H1 (cell line): ENCODE results near the gene PRSS38. TPM values are rescaled to one million over a fixed set of nuclear protein-coding genes. Genes with fewer than 3 reads are reported as not detected.

Experiments
- CTCF ChIA-PET: fragments of 300-600 bp; sonication (Branson Sonifier 250); formaldehyde crosslinking; loops from one replicate; lab custom pipeline; 2021; ENCODE audit not compliant: partially characterized antibody; lab: Charles Lee
- POLR2A ChIA-PET: fragments of 300-600 bp; sonication (Branson Sonifier 250); formaldehyde crosslinking; loops from one replicate; lab custom pipeline; 2021; ENCODE audit warnings: inconsistent platforms; ENCODE audit not compliant: partially characterized antibody; lab: Charles Lee
- DNase-seq, 2 experiments: peaks; one replicate each; pipeline versions ENCODE4 v3.0.0 to v3.0.0-alpha.2; 2010 to 2022; ENCODE audit warnings: low spot score in 2 of 2, low read depth in 1 of 2, mixed read lengths in 1 of 2
- FAIRE-seq: peaks from 2 replicates; lab custom pipeline; 2011; peaks lifted over from hg19 to GRCh38; lab: Jason Lieb, UNC
- H2AFZ ChIP-seq: 2 replicates; pipeline ENCODE4 v1.8.1; 2012; ENCODE audit warnings: low read length, inconsistent platforms
- H2AK5ac ChIP-seq: 2 replicates; pipeline ENCODE4 v1.6.1; 2013; ENCODE audit warnings: low read depth, low read length
- H2BK120ac ChIP-seq: replicated peaks from 2 replicates; pipeline ENCODE3; 2013; ENCODE audit warnings: low read depth, low read length, inconsistent platforms
- H2BK12ac ChIP-seq: 2 replicates; pipeline ENCODE4 v1.6.1; 2013; ENCODE audit warnings: low read depth, low read length
- H2BK15ac ChIP-seq: 2 replicates; pipeline ENCODE4 v1.6.1; 2013; ENCODE audit warnings: low read length
- H2BK20ac ChIP-seq: 2 replicates; pipeline ENCODE4 v1.6.1; 2013; ENCODE audit warnings: low read length
- H2BK5ac ChIP-seq: 2 replicates; pipeline ENCODE4 v1.6.1; 2013; ENCODE audit warnings: low read depth, low read length
- H3K14ac ChIP-seq: 2 replicates; pipeline ENCODE4 v1.6.1; 2013; ENCODE audit warnings: inconsistent platforms; ENCODE audit not compliant: insufficient read length
- H3K18ac ChIP-seq: 2 replicates; pipeline ENCODE4 v1.6.1; 2013; ENCODE audit warnings: low read length; ENCODE audit errors: extremely low read depth
- H3K23ac ChIP-seq: 2 replicates; pipeline ENCODE4 v1.6.1; 2013; ENCODE audit warnings: inconsistent platforms; ENCODE audit not compliant: insufficient read length
- H3K23me2 ChIP-seq: 2 replicates; pipeline ENCODE4 v1.6.1; 2013; ENCODE audit warnings: low read depth, low read length
- H3K27ac ChIP-seq: 2 replicates; pipeline ENCODE4 v1.6.1; 2011; ENCODE audit warnings: low read depth, low read length, inconsistent platforms
- H3K27me3 ChIP-seq, 4 experiments: replicated peaks in 1 of 4; 1 replicate in 1 of 4; 2 replicates in 3 of 4; pipeline versions ENCODE4 v1.6.1 to v1.8.1; 2011 to 2013; ENCODE audit warnings: low read length in 3 of 4, mild to moderate bottlenecking in 3 of 4, inconsistent platforms in 2 of 4, mixed read lengths in 2 of 4, moderate library complexity in 1 of 4; ENCODE audit not compliant: control insufficient read depth in 3 of 4, insufficient read depth in 3 of 4; ENCODE audit errors: extremely low read depth in 1 of 4
- H3K36me3 ChIP-seq, 4 experiments: 2 replicates each; pipeline versions ENCODE4 v1.6.1 to v1.8.1; 2011 to 2013; ENCODE audit warnings: mild to moderate bottlenecking in 4 of 4, low read length in 3 of 4, moderate library complexity in 2 of 4, control low read depth in 1 of 4, inconsistent platforms in 1 of 4; ENCODE audit not compliant: insufficient read depth in 4 of 4, control insufficient read depth in 2 of 4
- H3K4ac ChIP-seq: replicated peaks from 2 replicates; pipeline ENCODE3; 2013; ENCODE audit warnings: low read length, low read depth, mixed read lengths, inconsistent platforms; ENCODE audit not compliant: insufficient read length
- H3K4me1 ChIP-seq, 4 experiments: replicated peaks in 1 of 4; 1 replicate in 1 of 4; 2 replicates in 3 of 4; pipeline versions ENCODE4 v1.6.1 to v1.8.1; 2011 to 2013; ENCODE audit warnings: low read length in 3 of 4, inconsistent platforms in 2 of 4, mixed read lengths in 1 of 4; ENCODE audit not compliant: insufficient read depth in 4 of 4, control insufficient read depth in 3 of 4
- H3K4me2 ChIP-seq, 2 experiments: 2 replicates each; pipeline versions ENCODE4 v1.6.1 to v1.8.1; 2011 to 2013; ENCODE audit warnings: low read depth in 2 of 2, low read length in 2 of 2, control low read depth in 1 of 2, inconsistent platforms in 1 of 2, mild to moderate bottlenecking in 1 of 2; ENCODE audit not compliant: insufficient read depth in 1 of 2
- H3K4me3 ChIP-seq, 4 experiments: fragments of 200-600, 300-600 bp in 1 of 4; sonication (generic), shearing (Covaris generic), sonication (Bioruptor Twin) in 1 of 4; 2 replicates each; pipeline versions ENCODE4 v1.5.1 to v1.8.1; 2011 to 2016; ENCODE audit warnings: low read length in 4 of 4, low read depth in 3 of 4, control low read depth in 2 of 4, inconsistent platforms in 2 of 4, mild to moderate bottlenecking in 2 of 4, mixed read lengths in 1 of 4, moderate library complexity in 1 of 4; ENCODE audit not compliant: insufficient read depth in 2 of 4; ENCODE audit errors: extremely low read depth in 1 of 4
- H3K56ac ChIP-seq: replicated peaks from 2 replicates; pipeline ENCODE3; 2013; ENCODE audit warnings: low read depth, mild to moderate bottlenecking, mixed read lengths, low read length, inconsistent platforms; ENCODE audit not compliant: insufficient read length
- H3K79me1 ChIP-seq: 2 replicates; pipeline ENCODE4 v1.6.1; 2013; ENCODE audit warnings: low read depth, low read length, control low read depth
- H3K79me2 ChIP-seq, 2 experiments: 2 replicates each; pipeline versions ENCODE4 v1.6.1 to v1.8.1; 2012 to 2013; ENCODE audit warnings: low read length in 2 of 2, mild to moderate bottlenecking in 2 of 2, inconsistent platforms in 1 of 2; ENCODE audit not compliant: insufficient read depth in 2 of 2, control insufficient read depth in 1 of 2
- H3K9ac ChIP-seq, 4 experiments: replicated peaks in 1 of 4; 1 replicate in 1 of 4; 2 replicates in 3 of 4; pipeline versions ENCODE4 v1.6.1 to v1.8.1; 2011 to 2013; ENCODE audit warnings: low read depth in 3 of 4, low read length in 3 of 4, control low read depth in 2 of 4, mild to moderate bottlenecking in 2 of 4, moderate library complexity in 2 of 4, inconsistent platforms in 1 of 4; ENCODE audit errors: extremely low read depth in 1 of 4
- H3K9me3 ChIP-seq, 2 experiments: 2 replicates each; pipeline versions ENCODE4 v1.6.1 to v1.8.1; 2012 to 2013; ENCODE audit warnings: mild to moderate bottlenecking in 2 of 2, moderate library complexity in 2 of 2, control low read depth in 1 of 2, inconsistent platforms in 1 of 2, low read depth in 1 of 2, low read length in 1 of 2, mixed read lengths in 1 of 2; ENCODE audit not compliant: insufficient read depth in 2 of 2
- H4K20me1 ChIP-seq, 2 experiments: replicated peaks in 1 of 2; 2 replicates each; pipeline versions ENCODE3 to v1.8.1; 2011 to 2013; ENCODE audit warnings: inconsistent platforms in 2 of 2, low read length in 2 of 2, mild to moderate bottlenecking in 1 of 2; ENCODE audit not compliant: insufficient read depth in 2 of 2, control insufficient read depth in 1 of 2
- H4K5ac ChIP-seq: 2 replicates; pipeline ENCODE4 v1.6.1; 2013; ENCODE audit warnings: low read length, low read depth, mixed read lengths, inconsistent platforms; ENCODE audit not compliant: insufficient read length
- H4K8ac ChIP-seq: 2 replicates; pipeline ENCODE4 v1.8.0; 2013; ENCODE audit warnings: mild to moderate bottlenecking, moderate library complexity, low read length, inconsistent platforms; ENCODE audit not compliant: insufficient read depth; ENCODE audit errors: extremely low read depth
- H4K91ac ChIP-seq: replicated peaks from 2 replicates; pipeline ENCODE3; 2013; ENCODE audit warnings: low read length, mixed read lengths, inconsistent platforms; ENCODE audit not compliant: insufficient read length
- CTBP2 ChIP-seq: IDR thresholded peaks from 2 replicates; pipeline ENCODE4 v1.7.0; 2011; ENCODE audit warnings: borderline replicate concordance, mild to moderate bottlenecking, moderate library complexity, mixed read lengths, low read length; ENCODE audit not compliant: insufficient read depth, insufficient read length
- EP300 ChIP-seq, 2 experiments: IDR thresholded peaks; 1 replicate in 1 of 2; 2 replicates in 1 of 2; pipeline ENCODE4 v1.6.1; 2011 to 2012; ENCODE audit warnings: low read depth in 2 of 2, low read length in 2 of 2, mild to moderate bottlenecking in 2 of 2, borderline replicate concordance in 1 of 2, inconsistent platforms in 1 of 2, moderate library complexity in 1 of 2
- GABPA ChIP-seq: IDR thresholded peaks from 2 replicates; pipeline ENCODE4 v1.6.1; 2011; ENCODE audit warnings: mild to moderate bottlenecking, low read length, moderate library complexity, borderline replicate concordance; ENCODE audit not compliant: insufficient read depth
- GTF2F1 ChIP-seq: IDR thresholded peaks from 2 replicates; pipeline ENCODE4 v1.6.1; 2012; ENCODE audit warnings: low read depth, low read length, improper control_type of control experiment, borderline replicate concordance
- HDAC2 ChIP-seq, 2 experiments: fragments of 300-600 bp in 1 of 2; sonication (generic) in 1 of 2; IDR thresholded peaks; 2 replicates each; pipeline ENCODE4 v1.6.1; 2011 to 2012; ENCODE audit warnings: low read depth in 2 of 2, low read length in 2 of 2, mild to moderate bottlenecking in 2 of 2, moderate library complexity in 2 of 2, borderline replicate concordance in 1 of 2, inconsistent platforms in 1 of 2
- NANOG ChIP-seq: IDR thresholded peaks from 2 replicates; pipeline ENCODE4 v1.6.1; 2011; ENCODE audit warnings: low read length, low read depth, mild to moderate bottlenecking, inconsistent platforms; ENCODE audit not compliant: insufficient read depth, poor library complexity, severe bottlenecking
- SP4 ChIP-seq: IDR thresholded peaks from 2 replicates; pipeline ENCODE4 v1.6.1; 2012; ENCODE audit warnings: low read length, inconsistent platforms
- TEAD4 ChIP-seq: IDR thresholded peaks from 2 replicates; pipeline ENCODE4 v1.6.1; 2012; ENCODE audit warnings: low read depth, low read length, inconsistent platforms, mixed read lengths
- USF2 ChIP-seq: IDR thresholded peaks from 2 replicates; pipeline ENCODE4 v1.6.1; 2011; ENCODE audit warnings: low read length, improper control_type of control experiment
- WGBS, 2 experiments: shearing (Covaris generic) in 1 of 2; methylation state at CpG; one replicate each; pipeline versions ENCODE4 v1.1.6 to v1.1.7; 2013 to 2015; ENCODE audit warnings: low lambda C conversion rate in 2 of 2, mixed read lengths in 2 of 2, inconsistent platforms in 1 of 2, low coverage in 1 of 2, missing lambda C conversion rate in 1 of 2; ENCODE audit not compliant: insufficient replicate concordance in 2 of 2, insufficient coverage in 1 of 2, insufficient read length in 1 of 2; ENCODE audit errors: extremely low coverage in 1 of 2, missing lambda C conversion rate in 1 of 2; 5-methylcytosine and 5-hydroxymethylcytosine counted together
- polyA plus RNA-seq, 7 experiments: library from polyadenylated mRNA; depleted of rRNA in 3 of 7; stranded (reverse) in 5 of 7; unstranded in 2 of 7; fragments of >200 nt in 5 of 7; fragments of 200-250 nt in 2 of 7; gene quantifications; 1 replicate in 5 of 7; 2 replicates in 1 of 7; 4 replicates in 1 of 7; pipeline versions ENCODE4 v1.2.1 to v1.2.3, GENCODE V29; 2011 to 2013; ENCODE audit warnings: missing spikeins in 2 of 7, mixed read lengths in 2 of 7
- total RNA-seq: library from RNA; stranded (reverse); fragmentation: NEBNext Ultra II Directional; extraction: Animal tissue kit (Norgen Biotek cat#: 25700); gene quantifications from 2 replicates; pipeline ENCODE4 v1.2.1, GENCODE V29; 2021

The PRSS38 gene
- total and polyA plus RNA-seq, 2 of the 8 experiments (the other 6 are each of a cell fraction or from before 2014, with no cell fraction given): not detected

- Histone ChIP-seq H2AK5ac (peak overlapping the region; percentile 65; the same call in 1 of the 2 replicates), H3K36me3 (no peaks in the 10 kb centered on the region), H3K79me2 (no peaks in the 10 kb centered on the region), H3K27me3 (peaks cover 4 to 37% (median 27%) of the 10 kb centered on the region in 4 experiments; a peak in 6 of 7 replicates), H4K20me1 (peaks cover 0 to 9% of the 10 kb centered on the region in 2 experiments), H3K79me1 (no peaks in the 10 kb centered on the region), H2BK15ac (no peak overlapping the region; the same call in 1 of the 2 replicates), H2BK20ac (no peak overlapping the region), H3K14ac (no peak overlapping the region), H3K9me3 (no peaks in the 10 kb centered on the region), H3K23me2 (peaks cover 13% of the 10 kb centered on the region), H2BK12ac (no peak overlapping the region), H4K8ac (no peak overlapping the region), H2BK5ac (no peak overlapping the region), H4K5ac (no peak overlapping the region), H3K56ac (no peak overlapping the region), H3K18ac (no peak overlapping the region), H3K4me1 (peaks cover 0 to 15% (median 9%) of the 10 kb centered on the region in 4 experiments; a peak in 5 of 7 replicates), H3K4me2 (no peak overlapping the region; a peak in 1 of 4 replicates), H2AFZ (no peak overlapping the region), H3K4ac (no peak overlapping the region), H3K23ac (no peak overlapping the region), H3K9ac (no peak overlapping the region), H3K4me3 (no peak overlapping the region), H3K27ac (no peak overlapping the region), H2BK120ac (no peak overlapping the region), H4K91ac (no peak overlapping the region)
- POLR2A ChIA-PET: no interaction called here
- FAIRE-seq (no peak), DNase-seq (peak in 1 of 2 experiments; percentile 40)
- 87% methylated on average over 16 of the region's 19 CpGs; no CpG with 5 or more reads in 1 of the 2 experiments for WGBS, 2 experiments
- CTCF ChIA-PET: interaction anchor here (0.9 kb wide), 1 partner anchor 167 kb away, joined by 7 read pairs; no protein-coding TSS in a partner anchor
- TF ChIP-seq EP300 (IDR thresholded peaks at IDR 0.05; ENCODE audit: borderline replicate concordance in 1 of 2, low read depth in 2 of 2, low read length in 2 of 2) (no peak), GABPA (no peak), HDAC2 (IDR thresholded peaks at IDR 0.05; ENCODE audit: borderline replicate concordance in 1 of 2, low read depth in 2 of 2, low read length in 2 of 2) (no peak), CTBP2 (no peak), TEAD4 (no peak), USF2 (no peak), NANOG (no peak), GTF2F1 (no peak), SP4 (no peak)
Observed at GRCh38 chr1:227785805-227786671, 29.4 kb upstream of the PRSS38 start.
